Ascending aorta (tissue), 2 donors: ENCODE results near the gene TRIM47. TPM values are rescaled to one million over a fixed set of nuclear protein-coding genes. Genes with fewer than 3 reads are reported as not detected.

Experiments used
- DNase-seq, 2 donors: peaks; one replicate each; pipeline ENCODE4 v3.0.0-alpha.2; 2019; ENCODE audit warnings: low spot score in 2 of 2
- H3K27ac ChIP-seq, 2 donors: fragments of 200-600 bp; sonication (generic); one replicate each; pipeline ENCODE4 v1.5.1; 2016 to 2017; ENCODE audit warnings: mild to moderate bottlenecking in 1 of 2
- H3K27me3 ChIP-seq: fragments of 200-600 bp; sonication (generic); one replicate; pipeline ENCODE4 v1.5.1; 2017
- H3K36me3 ChIP-seq, 2 donors: fragments of 200-600 bp; sonication (generic); one replicate each; pipeline ENCODE4 v1.5.1; 2016
- H3K4me1 ChIP-seq, 2 donors: fragments of 200-600 bp; sonication (generic); one replicate each; pipeline ENCODE4 v1.5.1; 2016 to 2017; ENCODE audit warnings: mild to moderate bottlenecking in 1 of 2
- H3K4me3 ChIP-seq, 2 donors: fragments of 200-600 bp; sonication (generic); one replicate each; pipeline ENCODE4 v1.5.1; 2016 to 2017; ENCODE audit warnings: mild to moderate bottlenecking in 1 of 2
- H3K9me3 ChIP-seq, 2 donors: fragments of 200-600 bp; sonication (generic); one replicate each; pipeline ENCODE4 v1.5.1; 2016
- intact Hi-C: fragments of 100-400 bp; cut with DNase I; formaldehyde crosslinking; loops from one replicate; pipeline ENCODE4 v1.15.1; 2023
- total RNA-seq: library from RNA; depleted of rRNA; stranded (reverse); fragments of >200 nt; gene quantifications from one replicate; pipeline ENCODE4 v1.1.0, GENCODE V29; 2016
- TF ChIP-seq, protein P1 (sequence below), 3 experiments: fragments of 200-600 bp in 2 of 3; fragments of 450-650 bp in 1 of 3; sonication (generic) in 2 of 3; IDR thresholded peaks; one replicate each; pipeline ENCODE4 v1.5.1; 2016 to 2019; ENCODE audit warnings: antibody characterized with exemption in 3 of 3, mild to moderate bottlenecking in 1 of 3, moderate library complexity in 1 of 3

The TRIM47 gene
- total RNA-seq, 1 donor from 2014 or later = 132 TPM

DNA sequence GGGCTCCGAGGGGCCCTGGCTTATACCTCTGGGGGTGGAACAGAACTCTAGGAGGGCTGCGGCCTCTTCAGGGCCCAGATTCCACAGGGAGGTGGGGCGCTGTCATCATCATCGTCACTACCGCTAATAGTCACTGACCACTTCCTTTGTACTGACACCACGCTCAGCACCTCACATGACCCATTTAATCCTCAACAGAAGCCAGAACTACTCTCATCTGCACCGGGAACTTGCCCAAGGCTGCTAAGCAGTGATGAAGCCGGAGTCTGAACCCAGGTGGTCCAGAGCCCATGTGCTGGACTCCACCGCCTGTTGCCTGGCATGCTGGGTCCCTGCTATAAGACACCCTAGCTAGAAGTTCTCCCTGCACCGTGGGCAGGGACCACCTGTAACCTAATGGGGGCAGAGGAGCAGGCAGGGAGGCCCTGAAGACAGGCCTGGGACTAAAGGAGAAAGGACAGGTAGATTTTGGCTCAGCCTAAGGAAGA, 46.2 kb downstream of the TRIM47 start:
- peaks cover 8 to 11% of the 10 kb centered on the region in 2 donors for H3K4me1 ChIP-seq
- no peak overlapping the region for H3K4me3 ChIP-seq
- peak overlapping the region in 1 of 2 donors; percentile 35 for H3K27ac ChIP-seq
- TF ChIP-seq, protein P1, sequence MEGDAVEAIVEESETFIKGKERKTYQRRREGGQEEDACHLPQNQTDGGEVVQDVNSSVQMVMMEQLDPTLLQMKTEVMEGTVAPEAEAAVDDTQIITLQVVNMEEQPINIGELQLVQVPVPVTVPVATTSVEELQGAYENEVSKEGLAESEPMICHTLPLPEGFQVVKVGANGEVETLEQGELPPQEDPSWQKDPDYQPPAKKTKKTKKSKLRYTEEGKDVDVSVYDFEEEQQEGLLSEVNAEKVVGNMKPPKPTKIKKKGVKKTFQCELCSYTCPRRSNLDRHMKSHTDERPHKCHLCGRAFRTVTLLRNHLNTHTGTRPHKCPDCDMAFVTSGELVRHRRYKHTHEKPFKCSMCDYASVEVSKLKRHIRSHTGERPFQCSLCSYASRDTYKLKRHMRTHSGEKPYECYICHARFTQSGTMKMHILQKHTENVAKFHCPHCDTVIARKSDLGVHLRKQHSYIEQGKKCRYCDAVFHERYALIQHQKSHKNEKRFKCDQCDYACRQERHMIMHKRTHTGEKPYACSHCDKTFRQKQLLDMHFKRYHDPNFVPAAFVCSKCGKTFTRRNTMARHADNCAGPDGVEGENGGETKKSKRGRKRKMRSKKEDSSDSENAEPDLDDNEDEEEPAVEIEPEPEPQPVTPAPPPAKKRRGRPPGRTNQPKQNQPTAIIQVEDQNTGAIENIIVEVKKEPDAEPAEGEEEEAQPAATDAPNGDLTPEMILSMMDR (IDR thresholded peaks at IDR 0.05) = no peak
- DNase-seq = no peak
- H3K27me3 ChIP-seq = no peaks in the 10 kb centered on the region
- intact Hi-C loops = no loop called here
- no peaks in the 10 kb centered on the region for H3K9me3 ChIP-seq
- peaks cover 21 to 45% of the 10 kb centered on the region in 2 donors for H3K36me3 ChIP-seq

DNA sequence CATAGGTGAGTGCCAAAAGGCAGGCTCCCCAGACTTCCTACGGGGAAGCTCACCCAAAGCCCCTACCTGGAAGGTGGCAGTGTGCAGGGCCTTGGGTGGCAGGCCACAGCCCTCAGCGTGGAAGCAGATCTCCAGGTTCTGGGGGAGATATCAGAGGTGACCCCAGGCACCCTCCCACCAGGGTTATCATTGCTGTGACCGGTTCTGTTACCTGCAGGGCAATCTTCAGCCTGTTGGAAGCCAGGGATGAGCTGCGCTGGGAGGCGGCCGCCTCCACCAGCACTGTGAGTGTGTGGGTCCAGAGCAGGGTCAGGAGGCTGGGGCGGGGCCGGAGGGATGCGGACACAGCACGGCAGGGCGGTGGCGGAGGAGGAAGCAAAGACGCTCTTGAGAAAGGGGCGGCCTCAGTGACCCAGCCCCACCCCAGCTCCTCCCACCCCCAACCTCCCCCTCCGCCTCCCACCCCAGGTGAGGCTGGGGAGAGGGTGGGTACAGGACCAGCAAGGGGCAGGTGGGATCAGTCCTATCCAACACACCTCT, 47.3 kb downstream of the TRIM47 start:
- intact Hi-C loops = no loop called here
- no peak for DNase-seq
- Histone ChIP-seq H3K4me1 (peaks cover 11 to 13% of the 10 kb centered on the region in 2 donors), H3K9me3 (no peaks in the 10 kb centered on the region), H3K27ac (no peak overlapping the region), H3K4me3 (no peak overlapping the region), H3K27me3 (no peaks in the 10 kb centered on the region), H3K36me3 (peaks cover 21 to 38% of the 10 kb centered on the region in 2 donors)
- TF ChIP-seq, protein P1 (IDR thresholded peaks at IDR 0.05) = no peak

DNA sequence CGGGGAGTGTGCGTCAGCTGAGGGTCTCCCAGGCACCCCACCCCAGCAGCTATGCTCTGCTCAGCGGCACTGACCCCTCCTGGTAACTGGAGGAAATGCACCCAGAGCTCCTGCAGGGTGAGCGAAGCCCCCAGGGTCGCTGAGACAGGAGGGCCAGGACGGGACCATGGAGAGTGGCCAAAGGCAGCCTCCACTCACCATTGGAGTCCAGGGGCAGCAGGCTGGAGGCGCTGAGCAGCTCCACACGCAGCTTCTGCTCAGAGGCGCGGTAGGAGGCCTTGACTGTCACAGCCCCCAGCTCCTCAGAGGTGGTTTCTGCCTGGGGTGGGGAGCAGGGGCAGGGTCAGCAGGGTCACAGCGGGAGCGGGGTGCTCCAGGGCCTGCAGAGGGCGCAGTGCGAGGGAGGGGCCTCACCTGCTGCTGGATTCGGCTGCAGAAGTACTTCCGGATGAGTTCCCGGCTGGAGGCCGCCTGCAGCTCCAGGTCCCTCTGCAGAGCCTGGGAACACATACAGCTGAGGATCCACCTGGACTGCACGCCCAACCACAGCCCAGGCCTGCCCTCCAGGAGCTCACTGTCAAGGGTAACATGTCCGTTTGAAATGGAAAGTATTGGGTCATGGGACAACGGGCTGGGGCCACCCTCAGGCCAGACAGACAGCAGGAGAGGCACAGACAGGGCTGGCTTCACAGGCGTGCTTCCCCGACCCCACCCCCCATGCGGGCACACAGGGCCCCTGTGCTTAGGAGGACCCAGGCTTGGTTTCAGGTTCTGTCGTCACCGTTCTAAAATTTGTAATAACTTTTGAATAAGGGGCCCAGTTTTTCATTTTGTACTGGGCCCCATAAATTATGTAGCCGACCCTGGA, 48.0 kb downstream of the TRIM47 start:
- no peaks in the 10 kb centered on the region for H3K9me3 ChIP-seq
- H3K4me3 ChIP-seq = no peak overlapping the region
- intact Hi-C loops = no loop called here
- no peak overlapping the region for H3K27ac ChIP-seq
- TF ChIP-seq, protein P1 (IDR thresholded peaks at IDR 0.05) = peak in 2 of 3 experiments; percentile 23 to 42
- peaks cover 11 to 13% of the 10 kb centered on the region in 2 donors for H3K4me1 ChIP-seq
- H3K36me3 ChIP-seq = peaks cover 21 to 33% of the 10 kb centered on the region in 2 donors
- H3K27me3 ChIP-seq = no peaks in the 10 kb centered on the region
- no peak for DNase-seq

DNA sequence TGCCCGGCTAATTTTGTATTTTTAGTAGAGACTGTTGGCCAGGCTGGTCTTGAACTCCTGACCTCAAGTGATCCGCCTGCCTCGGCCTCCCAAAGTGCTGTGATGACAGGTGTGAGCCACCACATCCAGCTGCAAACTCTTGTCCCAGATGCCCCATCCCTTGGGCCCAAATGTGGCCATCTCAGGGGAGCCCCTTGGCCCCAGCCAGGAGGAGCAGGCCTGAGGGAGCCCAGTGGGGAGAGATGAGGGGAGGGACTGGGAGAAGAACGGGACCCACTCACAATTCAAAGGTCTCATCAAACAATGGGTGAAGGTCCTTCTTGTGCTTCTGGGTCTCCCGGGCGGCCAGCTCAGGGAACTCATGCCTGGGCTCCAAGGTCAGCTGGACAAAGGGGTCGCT, 48.6 kb downstream of the TRIM47 start:
- Histone ChIP-seq H3K36me3 (peaks cover 21 to 39% of the 10 kb centered on the region in 2 donors), H3K27ac (no peak overlapping the region), H3K9me3 (no peaks in the 10 kb centered on the region), H3K4me3 (no peak overlapping the region), H3K27me3 (no peaks in the 10 kb centered on the region), H3K4me1 (peaks cover 11 to 13% of the 10 kb centered on the region in 2 donors)
- TF ChIP-seq, protein P1 (IDR thresholded peaks at IDR 0.05) = no peak
- no peak for DNase-seq
- intact Hi-C loops = loop anchor here (5.0 kb wide), 1 partner anchor 77 kb away; no protein-coding TSS in a partner anchor

DNA sequence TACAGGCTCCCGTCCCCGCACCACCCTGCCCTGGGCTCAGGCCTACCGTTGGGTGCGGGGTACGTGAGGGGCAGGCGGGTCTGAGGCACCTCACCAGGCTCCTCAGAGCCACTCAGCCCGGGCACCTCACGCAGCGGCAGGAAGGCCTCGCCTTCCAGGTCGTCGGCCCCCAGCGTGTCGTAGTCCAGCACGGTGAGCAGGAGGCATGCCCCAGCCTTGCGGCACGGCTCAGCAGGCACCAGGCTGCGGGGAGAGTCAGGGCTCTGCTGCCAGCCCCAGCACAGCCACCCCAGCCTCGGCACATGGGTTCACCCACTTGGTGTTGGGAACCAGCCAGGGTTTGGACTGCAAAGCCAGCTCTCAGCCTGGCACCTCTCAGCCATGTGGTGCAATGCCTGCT, 49.6 kb downstream of the TRIM47 start:
- Histone ChIP-seq H3K4me1 (peaks cover 11 to 13% of the 10 kb centered on the region in 2 donors), H3K9me3 (no peaks in the 10 kb centered on the region), H3K27me3 (no peaks in the 10 kb centered on the region), H3K27ac (peak overlapping the region in 1 of 2 donors; percentile 88), H3K36me3 (peaks cover 19 to 39% of the 10 kb centered on the region in 2 donors), H3K4me3 (no peak overlapping the region)
- DNase-seq = no peak
- TF ChIP-seq, protein P1 (IDR thresholded peaks at IDR 0.05) = no peak
- intact Hi-C loops = loop anchor here (5.0 kb wide), 1 partner anchor 76 kb away; no protein-coding TSS in a partner anchor
